PC-3 (cell line): Measurements from ENCODE around the gene TMEM60.

Experiments used
- CTCF ChIP-seq: fragments of 300-600 bp; sonication (generic); conservative IDR thresholded peaks from 2 replicates; pipeline ENCODE4 v1.5.1; 2017; ENCODE audit warnings: antibody characterized with exemption, low read depth, mild to moderate bottlenecking, low read length
- EZH2phosphoT487 ChIP-seq: fragments of 300-600 bp; sonication (generic); IDR thresholded peaks from 2 replicates; pipeline ENCODE4 v1.6.1; 2018; ENCODE audit warnings: mild to moderate bottlenecking, antibody characterized with exemption, low read length, borderline replicate concordance

- TF ChIP-seq CTCF (no peak), EZH2phosphoT487 (no peak)
These were observed 51.4 kb downstream of the TMEM60 start for GRCh38 chr7:77746824-77747165.
